Liver (tissue), 3 donors: ENCODE data around the gene WFDC11.
"Not testable (repeated sequence)": the region's sequence is repeated elsewhere in the genome, so short reads cannot be mapped to it uniquely, and the experiment has no call there.

Experiments used
- ATF3 ChIP-seq: IDR thresholded peaks from 2 replicates; pipeline ENCODE4 v1.6.1; 2016; ENCODE audit warnings: antibody characterized with exemption
- CTCF ChIP-seq: fragments of 150-350 bp; IDR thresholded peaks from 2 replicates; pipeline ENCODE4 v1.5.1; 2017; ENCODE audit warnings: improper control_type of control experiment, low read depth, low read length; ENCODE audit not compliant: missing input control
- HNF4G ChIP-seq: IDR thresholded peaks from 2 replicates; pipeline ENCODE4 v1.6.1; 2016; ENCODE audit warnings: antibody characterized with exemption
- JUND ChIP-seq, 2 donors: IDR thresholded peaks; 2 replicates each; pipeline ENCODE4 v1.6.1; 2016; ENCODE audit warnings: antibody characterized with exemption in 2 of 2
- MAX ChIP-seq: IDR thresholded peaks from 2 replicates; pipeline ENCODE4 v1.6.1; 2016; ENCODE audit warnings: antibody characterized with exemption
- RAD21 ChIP-seq, 2 donors: IDR thresholded peaks; 2 replicates each; pipeline ENCODE4 v1.6.1; 2016; ENCODE audit warnings: antibody characterized with exemption in 2 of 2, mild to moderate bottlenecking in 2 of 2
- REST ChIP-seq: IDR thresholded peaks from 2 replicates; pipeline ENCODE4 v1.6.1; 2016; ENCODE audit warnings: antibody characterized with exemption, mild to moderate bottlenecking
- SP1 ChIP-seq: IDR thresholded peaks from 2 replicates; pipeline ENCODE4 v1.6.1; 2018; ENCODE audit warnings: antibody characterized with exemption, mild to moderate bottlenecking
- TAF1 ChIP-seq: conservative IDR thresholded peaks from 2 replicates; pipeline ENCODE4 v1.6.1; 2016; ENCODE audit warnings: antibody characterized with exemption, mild to moderate bottlenecking
- YY1 ChIP-seq: IDR thresholded peaks from 2 replicates; pipeline ENCODE4 v1.6.1; 2016; ENCODE audit warnings: antibody characterized with exemption, mild to moderate bottlenecking
- ZBTB33 ChIP-seq: IDR thresholded peaks from 2 replicates; pipeline ENCODE4 v1.6.1; 2016; ENCODE audit warnings: antibody characterized with exemption
- donor health status: healthy.
- donor health status: healthy.

- not testable (repeated sequence) for TF ChIP-seq HNF4G; ZBTB33; CTCF; TAF1; REST; ATF3; MAX; JUND (IDR thresholded peaks at IDR 0.05); YY1; RAD21 (IDR thresholded peaks at IDR 0.05); SP1
Observed at GRCh38 chr20:45651726-45652125, 18.3 kb downstream of the WFDC11 start.
